ENCODE results near the gene SAMD10.

The SAMD10 gene

GRCh38 chr20:63955281-63955826, 24.1 kb downstream of the SAMD10 start:
- DNase-seq = peak in 1 of 2 experiments; percentile 34

GRCh38 chr20:63953764-63954429, 25.5 kb downstream of the SAMD10 start:
- DNase-seq = no peak

- no peak for DNase-seq
Observed at GRCh38 chr20:63952769-63953168, 26.7 kb downstream of the SAMD10 start.

GRCh38 chr20:63952210-63952535, 27.3 kb downstream of the SAMD10 start:
- DNase-seq = no peak

- no peak for DNase-seq
Observed at GRCh38 chr20:63951398-63952209, 27.8 kb downstream of the SAMD10 start.

- DNase-seq = no peak
Observed at GRCh38 chr20:63950701-63951397, 28.6 kb downstream of the SAMD10 start.

- no peak for DNase-seq
Observed at GRCh38 chr20:63947638-63948456, 31.6 kb downstream of the SAMD10 start.

- DNase-seq = no peak
Observed at GRCh38 chr20:63946986-63947637, 32.3 kb downstream of the SAMD10 start.

GRCh38 chr20:63945921-63946920, 33.2 kb downstream of the SAMD10 start:
- DNase-seq = no peak

- no peak for DNase-seq
Observed at GRCh38 chr20:63945031-63945658, 34.3 kb downstream of the SAMD10 start.

- DNase-seq = no peak
Observed at GRCh38 chr20:63944078-63944941, 35.1 kb downstream of the SAMD10 start.

GRCh38 chr20:63943808-63944077, 35.7 kb downstream of the SAMD10 start:
- no peak for DNase-seq

GRCh38 chr20:63942969-63943807, 36.3 kb downstream of the SAMD10 start:
- DNase-seq = no peak

- DNase-seq = no peak
Observed at GRCh38 chr20:63942250-63942951, 37.0 kb downstream of the SAMD10 start.

GRCh38 chr20:63941282-63942081, 38.0 kb downstream of the SAMD10 start:
- DNase-seq = peak; percentile 43

- DNase-seq = no peak
Observed at GRCh38 chr20:63940472-63941266, 38.8 kb downstream of the SAMD10 start.
